ENCODE measurements around the gene DENND1A. TPM values are rescaled to one million over a fixed set of nuclear protein-coding genes. Genes with fewer than 3 reads are reported as not detected.

Gene DENND1A
- polyA plus RNA-seq, 3 donors from 2014 or later, result 2.6 to 7.5 (median 3.4) TPM

GRCh38 chr9:123686829-123687192 lies 243.1 kb downstream of the DENND1A start:
- H3K36me3 Mint-ChIP-seq, result peaks cover 6 to 12% (median 11%) of the 10 kb centered on the region in 3 donors
- H3K27me3 Mint-ChIP-seq (ENCODE audit: low read depth in 3 of 3), result no peaks in the 10 kb centered on the region
- H3K9me3 Mint-ChIP-seq, result no peaks in the 10 kb centered on the region
- no peak overlapping the region for H3K4me3 Mint-ChIP-seq
- no peak for DNase-seq
- H3K27ac Mint-ChIP-seq, result no peak overlapping the region
- peaks cover 14 to 19% of the 10 kb centered on the region in 2 donors for H3K4me1 Mint-ChIP-seq

- Mint-ChIP-seq H3K4me3 (no peak overlapping the region), H3K27me3 (ENCODE audit: low read depth in 3 of 3) (no peaks in the 10 kb centered on the region), H3K9me3 (no peaks in the 10 kb centered on the region), H3K36me3 (peaks cover 3 to 8% (median 8%) of the 10 kb centered on the region in 3 donors), H3K27ac (no peak overlapping the region), H3K4me1 (peaks cover 14 to 19% of the 10 kb centered on the region in 2 donors)
- DNase-seq, result no peak
These were observed 243.6 kb downstream of the DENND1A start for GRCh38 chr9:123686131-123686828.

- H3K4me1 Mint-ChIP-seq, result peaks cover 14 to 19% of the 10 kb centered on the region in 2 donors
- H3K4me3 Mint-ChIP-seq, result no peak overlapping the region
- H3K27me3 Mint-ChIP-seq (ENCODE audit: low read depth in 3 of 3), result no peaks in the 10 kb centered on the region
- DNase-seq, result no peak
- H3K36me3 Mint-ChIP-seq, result peaks cover 0 to 5% (median 5%) of the 10 kb centered on the region in 3 donors
- H3K27ac Mint-ChIP-seq, result no peak overlapping the region
- no peaks in the 10 kb centered on the region for H3K9me3 Mint-ChIP-seq
These were observed 244.3 kb downstream of the DENND1A start for GRCh38 chr9:123685489-123686083.

GRCh38 chr9:123684393-123685149 lies 245.4 kb downstream of the DENND1A start:
- Mint-ChIP-seq H3K4me3 (no peak overlapping the region), H3K36me3 (peaks cover 0 to 5% (median 5%) of the 10 kb centered on the region in 3 donors), H3K27me3 (ENCODE audit: low read depth in 3 of 3) (no peaks in the 10 kb centered on the region), H3K27ac (peak overlapping the region in 2 of 6 donors; percentile 7 to 51), H3K4me1 (peaks cover 18 to 22% of the 10 kb centered on the region in 2 donors), H3K9me3 (no peaks in the 10 kb centered on the region)
- no peak for DNase-seq

GRCh38 chr9:123682746-123683145 lies 247.2 kb downstream of the DENND1A start:
- Mint-ChIP-seq H3K27ac (no peak overlapping the region), H3K4me1 (peaks cover 23 to 32% of the 10 kb centered on the region in 2 donors), H3K4me3 (no peak overlapping the region), H3K27me3 (ENCODE audit: low read depth in 3 of 3) (no peaks in the 10 kb centered on the region), H3K36me3 (peaks cover 0 to 5% (median 0%) of the 10 kb centered on the region in 3 donors), H3K9me3 (no peaks in the 10 kb centered on the region)
- DNase-seq, result no peak

- no peak for DNase-seq
- Mint-ChIP-seq H3K4me3 (no peak overlapping the region), H3K4me1 (peaks cover 21 to 28% of the 10 kb centered on the region in 2 donors), H3K27ac (no peak overlapping the region), H3K27me3 (ENCODE audit: low read depth in 3 of 3) (peaks cover 0 to 5% (median 0%) of the 10 kb centered on the region in 3 donors), H3K36me3 (peaks cover 0 to 8% (median 0%) of the 10 kb centered on the region in 3 donors), H3K9me3 (no peaks in the 10 kb centered on the region)
These were observed 249.6 kb downstream of the DENND1A start for GRCh38 chr9:123680352-123680751.

- peak; percentile 14 to 26 (median 16) for DNase-seq
- peaks cover 3 to 17% (median 3%) of the 10 kb centered on the region in 3 donors for H3K36me3 Mint-ChIP-seq
These were observed 250.5 kb downstream of the DENND1A start for GRCh38 chr9:123679330-123679987.

GRCh38 chr9:123678878-123679329 lies 251.0 kb downstream of the DENND1A start:
- DNase-seq, result no peak
- peak overlapping the region in 1 of 6 donors; percentile 56 for H3K27ac Mint-ChIP-seq
- H3K4me3 Mint-ChIP-seq, result peak overlapping the region in 1 of 5 donors; percentile 44
- peaks cover 6 to 22% (median 8%) of the 10 kb centered on the region in 3 donors for H3K36me3 Mint-ChIP-seq
- peaks cover 0 to 5% (median 0%) of the 10 kb centered on the region in 3 donors for H3K27me3 Mint-ChIP-seq (ENCODE audit: low read depth in 3 of 3)
- peaks cover 0 to 2% (median 0%) of the 10 kb centered on the region in 6 donors for H3K9me3 Mint-ChIP-seq
- peaks cover 9 to 14% of the 10 kb centered on the region in 2 donors for H3K4me1 Mint-ChIP-seq

More at GRCh38 chr9:123679330-123679987, 250.5 kb downstream of the DENND1A start:
- Mint-ChIP-seq H3K4me1 (peaks cover 13 to 19% of the 10 kb centered on the region in 2 donors), H3K9me3 (no peaks in the 10 kb centered on the region), H3K27me3 (ENCODE audit: low read depth in 3 of 3) (peaks cover 0 to 5% (median 0%) of the 10 kb centered on the region in 3 donors), H3K27ac (peak overlapping the region in 4 of 6 donors; percentile 36 to 64 (median 46)), H3K4me3 (peak overlapping the region in 1 of 5 donors; percentile 44)

GRCh38 chr9:123678038-123678877 lies 251.7 kb downstream of the DENND1A start:
- H3K9me3 Mint-ChIP-seq, result peaks cover 0 to 3% (median 0%) of the 10 kb centered on the region in 6 donors
- no peak overlapping the region for H3K27ac Mint-ChIP-seq
- peaks cover 9 to 14% of the 10 kb centered on the region in 2 donors for H3K4me1 Mint-ChIP-seq
- peaks cover 12 to 29% (median 15%) of the 10 kb centered on the region in 3 donors for H3K36me3 Mint-ChIP-seq
- DNase-seq, result no peak
- no peak overlapping the region for H3K4me3 Mint-ChIP-seq
- H3K27me3 Mint-ChIP-seq (ENCODE audit: low read depth in 3 of 3), result peaks cover 0 to 5% (median 0%) of the 10 kb centered on the region in 3 donors

GRCh38 chr9:123676869-123677268 lies 253.1 kb downstream of the DENND1A start:
- Mint-ChIP-seq H3K9me3 (peaks cover 0 to 3% (median 0%) of the 10 kb centered on the region in 6 donors), H3K4me1 (peaks cover 9 to 14% of the 10 kb centered on the region in 2 donors), H3K36me3 (peaks cover 18 to 35% (median 26%) of the 10 kb centered on the region in 3 donors), H3K27ac (no peak overlapping the region), H3K27me3 (ENCODE audit: low read depth in 3 of 3) (peaks cover 0 to 5% (median 0%) of the 10 kb centered on the region in 3 donors), H3K4me3 (no peak overlapping the region)
- no peak for DNase-seq

GRCh38 chr9:123669346-123669745 lies 260.6 kb downstream of the DENND1A start:
- Mint-ChIP-seq H3K36me3 (peaks cover 44 to 66% (median 63%) of the 10 kb centered on the region in 3 donors), H3K9me3 (peaks cover 0 to 10% (median 5%) of the 10 kb centered on the region in 6 donors), H3K27me3 (ENCODE audit: low read depth in 3 of 3) (peaks cover 0 to 3% (median 0%) of the 10 kb centered on the region in 3 donors), H3K4me3 (no peak overlapping the region), H3K27ac (no peak overlapping the region), H3K4me1 (no peaks in the 10 kb centered on the region)
- DNase-seq, result no peak

- H3K9me3 Mint-ChIP-seq, result peaks cover 6 to 25% (median 16%) of the 10 kb centered on the region in 6 donors
- no peak for DNase-seq
- no peak overlapping the region for H3K4me3 Mint-ChIP-seq
- H3K4me1 Mint-ChIP-seq, result no peaks in the 10 kb centered on the region
- peaks cover 0 to 4% (median 0%) of the 10 kb centered on the region in 3 donors for H3K27me3 Mint-ChIP-seq (ENCODE audit: low read depth in 3 of 3)
- peaks cover 51 to 65% (median 56%) of the 10 kb centered on the region in 3 donors for H3K36me3 Mint-ChIP-seq
- H3K27ac Mint-ChIP-seq, result no peak overlapping the region
These were observed 266.4 kb downstream of the DENND1A start for GRCh38 chr9:123663529-123663928.

Measured in immature natural killer cell (primary cell).